GM18505 (cell line): Measurements from ENCODE around the gene MYO3B.
"Not testable (repeated sequence)": the region's sequence is repeated elsewhere in the genome, so short reads cannot be mapped to it uniquely, and the experiment has no call there.

Source experiments
- ATAC-seq: cut with Tn5 transposase; IDR thresholded peaks from one replicate; pipeline ENCODE4 v1.9.1; 2021; ENCODE audit not compliant: unreplicated experiment
- POLR2A ChIP-seq: IDR thresholded peaks from 4 replicates; pipeline ENCODE4 v1.6.1; 2011; ENCODE audit warnings: borderline replicate concordance; ENCODE audit not compliant: insufficient read depth, insufficient read length; ENCODE audit errors: extremely low read depth

MYO3B gene

GRCh38 chr2:170423919-170424318 lies 246.0 kb downstream of the MYO3B start:
- ATAC-seq, result no peak
- TF ChIP-seq POLR2A, result no peak

- TF ChIP-seq POLR2A, result no peak
- no peak for ATAC-seq
Measured at GRCh38 chr2:170425281-170425751, 247.4 kb downstream of the MYO3B start.

GRCh38 chr2:170428868-170429267 lies 250.9 kb downstream of the MYO3B start:
- TF ChIP-seq POLR2A, result no peak

GRCh38 chr2:170432823-170433222 lies 254.9 kb downstream of the MYO3B start:
- TF ChIP-seq POLR2A, result no peak
- no peak for ATAC-seq

More at GRCh38 chr2:170428868-170429267, 250.9 kb downstream of the MYO3B start:
- no peak for ATAC-seq

GRCh38 chr2:170433448-170433847 lies 255.5 kb downstream of the MYO3B start:
- TF ChIP-seq POLR2A, result no peak
- ATAC-seq, result no peak

- ATAC-seq, result not testable (repeated sequence)
Measured at GRCh38 chr2:170434396-170434795, 256.4 kb downstream of the MYO3B start.

- no peak for TF ChIP-seq POLR2A
- ATAC-seq, result no peak
Measured at GRCh38 chr2:170434900-170435621, 257.1 kb downstream of the MYO3B start.

- TF ChIP-seq POLR2A, result no peak
- no peak for ATAC-seq
Measured at GRCh38 chr2:170436077-170436943, 258.4 kb downstream of the MYO3B start.

GRCh38 chr2:170446078-170446477 lies 268.1 kb downstream of the MYO3B start:
- no peak for ATAC-seq
- TF ChIP-seq POLR2A, result no peak

GRCh38 chr2:170449034-170449433 lies 271.1 kb downstream of the MYO3B start:
- no peak for TF ChIP-seq POLR2A

GRCh38 chr2:170454471-170455372 lies 276.8 kb downstream of the MYO3B start:
- no peak for ATAC-seq
- TF ChIP-seq POLR2A, result no peak

More at GRCh38 chr2:170449034-170449433, 271.1 kb downstream of the MYO3B start:
- no peak for ATAC-seq

- no peak for ATAC-seq
- no peak for TF ChIP-seq POLR2A
Measured at GRCh38 chr2:170455617-170456426, 277.9 kb downstream of the MYO3B start.
